Measurements from ENCODE around the gene PIK3R6.

GRCh38 chr17:8893621-8894201 lies 26.2 kb upstream of the PIK3R6 start:
- TF ChIP-seq POLR2A (IDR thresholded peaks at IDR 0.05) (no peak), CTCF (IDR thresholded peaks at IDR 0.05) (no peak)
